Fibroblast of the aortic adventitia (primary cell): Measurements from ENCODE around the gene POLE2. TPM values are rescaled to one million over a fixed set of nuclear protein-coding genes. Genes with fewer than 3 reads are reported as not detected.
"Not testable (repeated sequence)": the region's sequence is repeated elsewhere in the genome, so short reads cannot be mapped to it uniquely, and the experiment has no call there.

Experiments
- DNase-seq: peaks from one replicate; pipeline ENCODE4 v3.0.0-alpha.2; 2010; ENCODE audit warnings: low read depth
- H3K4me3 ChIP-seq: 2 replicates; pipeline ENCODE4 v1.5.1; 2011; ENCODE audit warnings: low read depth, mild to moderate bottlenecking, control low read depth, low read length, moderate library complexity
- total RNA-seq: library from RNA; depleted of rRNA; stranded (reverse); fragments of >200 nt; gene quantifications from 2 replicates; pipeline ENCODE4 v1.2.3, GENCODE V29; 2012; ENCODE audit warnings: low replicate concordance
- TF ChIP-seq, protein P1 (sequence below): IDR thresholded peaks from 2 replicates; pipeline ENCODE4 v1.5.1; 2011; ENCODE audit warnings: mild to moderate bottlenecking, low read length, control low read depth, inconsistent platforms; ENCODE audit not compliant: insufficient read depth

Gene POLE2
- total RNA-seq, 1 donor, result 36.2 TPM

DNA sequence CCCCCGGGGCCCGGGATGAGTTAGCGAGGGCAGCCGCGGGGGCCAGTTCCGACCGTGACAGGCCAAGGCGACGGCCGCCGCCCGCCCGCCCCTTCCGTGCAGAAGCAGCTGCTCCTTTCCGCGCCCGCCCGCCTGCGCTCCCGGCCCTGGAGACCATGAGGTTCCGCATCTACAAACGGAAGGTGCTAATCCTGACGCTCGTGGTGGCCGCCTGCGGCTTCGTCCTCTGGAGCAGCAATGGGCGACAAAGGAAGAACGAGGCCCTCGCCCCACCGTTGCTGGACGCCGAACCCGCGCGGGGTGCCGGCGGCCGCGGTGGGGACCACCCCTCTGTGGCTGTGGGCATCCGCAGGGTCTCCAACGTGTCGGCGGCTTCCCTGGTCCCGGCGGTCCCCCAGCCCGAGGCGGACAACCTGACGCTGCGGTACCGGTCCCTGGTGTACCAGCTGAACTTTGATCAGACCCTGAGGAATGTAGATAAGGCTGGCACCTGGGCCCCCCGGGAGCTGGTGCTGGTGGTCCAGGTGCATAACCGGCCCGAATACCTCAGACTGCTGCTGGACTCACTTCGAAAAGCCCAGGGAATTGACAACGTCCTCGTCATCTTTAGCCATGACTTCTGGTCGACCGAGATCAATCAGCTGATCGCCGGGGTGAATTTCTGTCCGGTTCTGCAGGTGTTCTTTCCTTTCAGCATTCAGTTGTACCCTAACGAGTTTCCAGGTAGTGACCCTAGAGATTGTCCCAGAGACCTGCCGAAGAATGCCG is 66.7 kb downstream of the POLE2 start:
- DNase-seq, result peak; percentile 42
- TF ChIP-seq, protein P1, sequence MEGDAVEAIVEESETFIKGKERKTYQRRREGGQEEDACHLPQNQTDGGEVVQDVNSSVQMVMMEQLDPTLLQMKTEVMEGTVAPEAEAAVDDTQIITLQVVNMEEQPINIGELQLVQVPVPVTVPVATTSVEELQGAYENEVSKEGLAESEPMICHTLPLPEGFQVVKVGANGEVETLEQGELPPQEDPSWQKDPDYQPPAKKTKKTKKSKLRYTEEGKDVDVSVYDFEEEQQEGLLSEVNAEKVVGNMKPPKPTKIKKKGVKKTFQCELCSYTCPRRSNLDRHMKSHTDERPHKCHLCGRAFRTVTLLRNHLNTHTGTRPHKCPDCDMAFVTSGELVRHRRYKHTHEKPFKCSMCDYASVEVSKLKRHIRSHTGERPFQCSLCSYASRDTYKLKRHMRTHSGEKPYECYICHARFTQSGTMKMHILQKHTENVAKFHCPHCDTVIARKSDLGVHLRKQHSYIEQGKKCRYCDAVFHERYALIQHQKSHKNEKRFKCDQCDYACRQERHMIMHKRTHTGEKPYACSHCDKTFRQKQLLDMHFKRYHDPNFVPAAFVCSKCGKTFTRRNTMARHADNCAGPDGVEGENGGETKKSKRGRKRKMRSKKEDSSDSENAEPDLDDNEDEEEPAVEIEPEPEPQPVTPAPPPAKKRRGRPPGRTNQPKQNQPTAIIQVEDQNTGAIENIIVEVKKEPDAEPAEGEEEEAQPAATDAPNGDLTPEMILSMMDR, result no peak
- peak overlapping the region; percentile 96 for H3K4me3 ChIP-seq

DNA sequence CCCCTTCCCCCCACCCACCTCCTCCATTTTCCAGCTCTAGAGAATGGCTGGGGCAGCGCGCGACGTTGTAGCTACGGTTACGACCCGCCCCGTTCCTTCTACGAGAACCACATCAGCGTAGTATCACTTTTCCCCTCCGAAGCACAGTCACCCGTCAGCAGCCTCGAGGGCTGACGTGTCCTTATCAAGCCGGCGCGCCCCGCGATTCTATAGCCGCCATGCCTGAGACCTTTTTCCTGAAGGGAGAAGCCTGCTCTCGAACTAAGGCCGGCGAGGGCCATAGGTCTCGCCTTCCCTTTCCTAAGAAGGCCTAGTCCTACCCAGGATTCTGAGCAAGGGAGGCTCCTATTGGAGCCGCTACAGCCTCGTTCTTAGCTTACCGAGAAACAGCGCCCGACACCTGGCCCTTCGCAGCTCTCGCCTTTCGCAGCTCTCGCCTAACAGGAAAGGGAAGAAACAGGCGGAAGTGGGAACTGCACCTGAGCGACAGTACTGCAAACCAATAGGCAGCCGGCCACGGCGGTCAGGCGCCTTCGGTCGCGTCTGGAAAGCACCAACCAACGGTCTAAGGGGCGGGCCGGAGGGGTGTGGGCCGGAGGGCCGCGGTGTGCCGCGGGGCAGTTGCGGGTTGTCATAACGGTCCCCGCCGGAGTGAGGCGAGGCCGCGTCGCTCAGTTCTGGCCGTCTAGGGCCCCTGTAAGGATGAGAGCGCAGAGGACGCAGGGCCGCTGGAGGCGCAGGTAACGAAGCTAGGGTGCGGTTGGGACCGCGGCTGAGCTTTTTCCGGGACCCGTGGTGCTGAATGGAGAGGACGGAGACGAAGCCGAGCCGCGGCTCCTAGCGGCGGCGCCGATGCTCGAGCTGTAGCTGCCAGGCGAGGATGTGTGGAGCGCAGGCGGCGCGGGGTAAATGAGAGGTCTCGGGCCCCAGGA is 67.6 kb downstream of the POLE2 start, which contains the start of the genes MGAT2 and RPL36AL:
Gene MGAT2 (plus strand): TSS at position 618 of the 932 bp plus-strand sequence. CDS start 470 bp downstream, outside the sequence.
Gene RPL36AL (minus strand): TSS at position 445 of the 932 bp plus-strand sequence. CDS start 1,522 bp downstream, outside the sequence.
- peak within 1 kb of the TSS; percentile 96 for H3K4me3 ChIP-seq
- TF ChIP-seq, protein P1, result peak; percentile 49
- DNase-seq, result peak; percentile 99

DNA sequence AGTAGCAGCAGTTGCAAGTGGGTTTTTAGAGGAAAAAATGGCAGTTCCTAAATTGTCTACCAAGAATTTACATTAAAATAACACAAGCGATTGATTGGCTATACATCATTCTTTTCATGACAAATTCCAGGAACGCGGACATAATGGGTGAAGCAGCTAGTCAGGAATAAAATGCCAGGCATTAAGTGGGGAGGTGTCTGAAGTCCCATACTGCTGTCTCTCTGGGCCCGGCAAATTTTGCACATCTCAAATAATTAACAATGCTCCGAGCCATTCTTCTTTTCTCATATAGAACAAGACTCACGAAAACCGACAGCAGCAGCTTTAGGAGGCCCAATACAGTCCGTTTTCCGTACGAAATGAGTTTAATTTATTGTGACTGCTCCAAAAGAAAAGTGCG is 68.3 kb downstream of the POLE2 start:
- DNase-seq, result no peak
- peak overlapping the region; percentile 96 for H3K4me3 ChIP-seq
- TF ChIP-seq, protein P1, result no peak

DNA sequence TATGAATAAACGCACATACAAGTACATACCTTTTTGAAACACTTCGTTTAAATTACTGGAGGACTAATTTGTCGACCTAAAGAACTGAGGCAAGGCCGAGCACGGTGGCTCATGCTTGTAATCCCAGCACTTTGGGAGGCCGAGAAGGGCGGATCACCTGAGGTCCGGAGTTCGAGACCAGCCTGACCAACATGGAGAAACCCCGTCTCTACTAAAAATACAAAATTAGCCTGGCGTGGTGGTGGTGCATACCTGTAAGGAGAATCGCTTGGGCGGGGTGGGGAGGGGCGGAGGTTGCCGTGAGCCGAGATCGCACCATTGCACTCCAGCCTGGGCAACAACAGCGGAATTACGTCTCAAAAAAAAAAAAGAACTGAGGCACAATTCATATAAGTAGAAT is 68.7 kb downstream of the POLE2 start:
- peak overlapping the region; percentile 96 for H3K4me3 ChIP-seq
- DNase-seq, result not testable (repeated sequence)

DNA sequence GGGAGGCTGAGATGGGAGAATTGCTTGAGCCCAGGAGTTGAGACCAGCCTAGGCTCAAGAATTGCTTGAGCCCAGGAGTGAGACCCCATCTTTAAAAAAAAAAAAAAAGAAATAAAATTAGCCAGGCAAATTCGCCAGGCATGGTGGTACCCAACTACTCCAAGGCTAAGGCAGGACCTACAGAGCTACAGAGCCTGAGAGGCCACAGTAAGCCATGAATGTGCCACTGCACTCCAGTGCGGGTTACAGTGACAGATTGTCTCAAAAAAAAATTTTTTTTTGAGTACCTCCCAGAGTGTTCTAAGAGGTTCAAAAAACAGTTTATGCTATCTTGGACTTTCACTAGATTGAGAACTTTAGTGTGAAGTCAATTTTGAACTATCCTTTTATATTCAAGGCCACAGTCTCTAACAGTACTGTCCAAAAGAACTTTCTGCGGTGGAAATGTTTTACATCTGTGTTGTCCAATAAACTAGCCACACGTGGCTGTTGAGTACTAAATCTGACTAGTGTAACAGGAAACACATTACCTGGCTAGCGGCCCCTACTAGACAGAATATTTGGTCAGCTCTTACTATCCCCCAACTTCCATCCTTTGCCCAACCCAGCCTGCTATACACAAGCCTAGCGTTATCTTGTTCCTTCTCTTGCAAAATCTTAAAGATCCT is 70.0 kb downstream of the POLE2 start:
- no peak for DNase-seq
- TF ChIP-seq, protein P1, result no peak
- no peak overlapping the region for H3K4me3 ChIP-seq

DNA sequence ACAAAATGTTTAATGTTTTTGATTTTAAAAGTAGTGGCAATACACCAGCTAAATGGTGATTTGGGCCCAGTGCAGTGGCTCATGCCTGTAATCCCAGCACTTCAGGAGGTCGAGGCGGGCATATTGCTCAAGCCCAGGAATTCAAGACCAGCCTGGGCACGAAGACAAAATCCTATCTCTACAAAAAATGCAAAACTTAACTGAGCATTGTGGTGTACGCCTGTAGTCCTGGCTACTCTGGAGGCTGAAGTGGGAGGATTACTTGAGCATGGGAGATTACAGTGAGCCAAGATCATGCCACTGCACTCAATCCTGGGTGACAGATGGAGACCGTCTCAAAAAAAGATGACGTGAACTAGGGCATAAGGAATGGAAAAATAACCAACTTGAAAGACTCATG is 72.2 kb downstream of the POLE2 start:
- no peak for DNase-seq
- no peak overlapping the region for H3K4me3 ChIP-seq
- TF ChIP-seq, protein P1, result no peak
